ENCODE measurements around the gene CA5A. TPM values are rescaled to one million over a fixed set of nuclear protein-coding genes. Genes with fewer than 3 reads are reported as not detected.

Gene CA5A
- total and polyA plus RNA-seq, 2 of the 13 experiments (the other 11 are each of a cell fraction or from before 2014, with no cell fraction given): 66.8 to 106 TPM

- TF ChIP-seq ZMAT5 (CRISPR knock-in tag; IDR thresholded peaks at IDR 0.05; ENCODE audit: borderline replicate concordance, low read depth): no peak
- peak; percentile 81 for TF ChIP-seq FOSL2 (CRISPR knock-in tag; IDR thresholded peaks at IDR 0.05)
- no peak for TF ChIP-seq MXD3 (CRISPR knock-in tag; IDR thresholded peaks at IDR 0.05)
- TF ChIP-seq TGIF2 (CRISPR knock-in tag; IDR thresholded peaks at IDR 0.05): no peak
- TF ChIP-seq ZBTB44 (CRISPR knock-in tag; IDR thresholded peaks at IDR 0.05): no peak
- no peak for TF ChIP-seq CREB3 (CRISPR knock-in tag; IDR thresholded peaks at IDR 0.05)
Measured at GRCh38 chr16:87874639-87875427, 61.5 kb downstream of the CA5A start (continued).
